T-cell (primary cell): ENCODE measurements around the gene INPP5A. TPM values are rescaled to one million over a fixed set of nuclear protein-coding genes. Genes with fewer than 3 reads are reported as not detected.
A peak's percentile ranks its signal among the peaks of the same experiment; 100 is the strongest.

Experiments used
- ATAC-seq, 4 experiments: fragments of 200-7000 bp in 3 of 4; fragments of 150-1000 bp in 1 of 4; cut with Tn5 transposase; replicated peaks in 1 of 4; 1 replicate in 3 of 4; 2 replicates in 1 of 4; pipeline ENCODE4 v1.10.0; 2021; ENCODE audit warnings: moderate library complexity in 3 of 4, mild to moderate bottlenecking in 2 of 4, moderate number of reproducible peaks in 1 of 4
- CTCF ChIA-PET, 2 donors: fragments of 300-600 bp; sonication (Branson Sonifier 250); formaldehyde crosslinking; loops; one replicate each; lab custom pipeline; 2022; ENCODE audit warnings: antibody characterized with exemption in 2 of 2; lab: Charles Lee
- POLR2A ChIA-PET, 2 donors: fragments of 300-600 bp; sonication (Branson Sonifier 250); formaldehyde crosslinking; loops; one replicate each; lab custom pipeline; 2022; ENCODE audit warnings: antibody characterized with exemption in 2 of 2; lab: Charles Lee
- DNase-seq, 35 experiments: peaks; one replicate each; pipeline versions ENCODE4 v3.0.0 to v3.0.0-alpha.2; 2013 to 2023
- H3K27ac ChIP-seq: one replicate; pipeline ENCODE4 v1.5.1; 2013; ENCODE audit warnings: low read length
- H3K27me3 ChIP-seq, 2 experiments: replicated peaks in 1 of 2; 1 replicate in 1 of 2; 2 replicates in 1 of 2; pipeline versions ENCODE4 v1.6.1 to v1.7.0; 2013; ENCODE audit warnings: low read length in 1 of 2, mixed read lengths in 1 of 2; ENCODE audit not compliant: control insufficient read depth in 2 of 2, insufficient read depth in 2 of 2; ENCODE audit errors: extremely low read depth in 1 of 2
- H3K36me3 ChIP-seq, 2 donors: 1 replicate in 1 of 2; 2 replicates in 1 of 2; pipeline versions ENCODE4 v1.6.1 to v1.7.0; 2013; ENCODE audit warnings: low read length in 1 of 2; ENCODE audit not compliant: control insufficient read depth in 2 of 2, insufficient read depth in 1 of 2; ENCODE audit errors: extremely low read depth in 1 of 2
- H3K4me1 ChIP-seq, 2 experiments: 1 replicate in 1 of 2; 2 replicates in 1 of 2; pipeline versions ENCODE4 v1.6.1 to v1.7.0; 2013; ENCODE audit warnings: low read length in 2 of 2, mixed read lengths in 1 of 2; ENCODE audit not compliant: insufficient read depth in 2 of 2, control insufficient read depth in 1 of 2; ENCODE audit errors: extremely low read depth in 1 of 2
- H3K4me3 ChIP-seq, 2 donors: 1 replicate in 1 of 2; 2 replicates in 1 of 2; pipeline versions ENCODE4 v1.5.1 to v1.7.0; 2013; ENCODE audit warnings: mild to moderate bottlenecking in 2 of 2, low read length in 1 of 2, moderate library complexity in 1 of 2; ENCODE audit not compliant: control insufficient read depth in 1 of 2; ENCODE audit errors: extremely low read depth in 1 of 2
- H3K9me3 ChIP-seq: 2 replicates; pipeline ENCODE4 v1.7.0; 2013
- H3K27ac Mint-ChIP-seq, 2 donors: one replicate each; pipeline ENCODE4 v1.8.0; 2020 to 2021; ENCODE audit warnings: mild to moderate bottlenecking in 2 of 2, mixed read lengths in 2 of 2
- H3K27me3 Mint-ChIP-seq, 2 donors: one replicate each; pipeline ENCODE4 v1.8.0; 2021 to 2022; ENCODE audit warnings: mixed read lengths in 2 of 2
- H3K36me3 Mint-ChIP-seq: one replicate; pipeline ENCODE4 v1.8.0; 2021; ENCODE audit warnings: mixed read lengths
- H3K4me1 Mint-ChIP-seq, 3 donors: one replicate each; pipeline ENCODE4 v1.8.0; 2020 to 2022; ENCODE audit warnings: mixed read lengths in 3 of 3, mild to moderate bottlenecking in 1 of 3
- H3K4me3 Mint-ChIP-seq, 3 donors: one replicate each; pipeline ENCODE4 v1.8.0; 2020 to 2022; ENCODE audit warnings: mild to moderate bottlenecking in 3 of 3, mixed read lengths in 3 of 3, moderate library complexity in 3 of 3
- H3K9me3 Mint-ChIP-seq, 3 donors: one replicate each; pipeline ENCODE4 v1.8.0; 2020 to 2022; ENCODE audit warnings: mixed read lengths in 3 of 3
- WGBS: methylation state at CpG from one replicate; pipeline ENCODE4 v1.1.5; 2013; ENCODE audit warnings: missing lambda C conversion rate; ENCODE audit not compliant: insufficient coverage; 5-methylcytosine and 5-hydroxymethylcytosine counted together
- total RNA-seq, 35 experiments: library from RNA in 6 of 35; stranded (reverse) in 6 of 35; fragments of 120-200 nt in 1 of 35; gene quantifications; one replicate each; pipeline versions ENCODE4 v1.2.1 to v1.2.4 and lab custom pipeline; 2013 to 2026

The INPP5A gene
- total RNA-seq, 5 donors from 2014 or later (not counting 1 experiment from before 2014, with no cell fraction given): 20.9 to 23.1 (median 22.9) TPM

DNA sequence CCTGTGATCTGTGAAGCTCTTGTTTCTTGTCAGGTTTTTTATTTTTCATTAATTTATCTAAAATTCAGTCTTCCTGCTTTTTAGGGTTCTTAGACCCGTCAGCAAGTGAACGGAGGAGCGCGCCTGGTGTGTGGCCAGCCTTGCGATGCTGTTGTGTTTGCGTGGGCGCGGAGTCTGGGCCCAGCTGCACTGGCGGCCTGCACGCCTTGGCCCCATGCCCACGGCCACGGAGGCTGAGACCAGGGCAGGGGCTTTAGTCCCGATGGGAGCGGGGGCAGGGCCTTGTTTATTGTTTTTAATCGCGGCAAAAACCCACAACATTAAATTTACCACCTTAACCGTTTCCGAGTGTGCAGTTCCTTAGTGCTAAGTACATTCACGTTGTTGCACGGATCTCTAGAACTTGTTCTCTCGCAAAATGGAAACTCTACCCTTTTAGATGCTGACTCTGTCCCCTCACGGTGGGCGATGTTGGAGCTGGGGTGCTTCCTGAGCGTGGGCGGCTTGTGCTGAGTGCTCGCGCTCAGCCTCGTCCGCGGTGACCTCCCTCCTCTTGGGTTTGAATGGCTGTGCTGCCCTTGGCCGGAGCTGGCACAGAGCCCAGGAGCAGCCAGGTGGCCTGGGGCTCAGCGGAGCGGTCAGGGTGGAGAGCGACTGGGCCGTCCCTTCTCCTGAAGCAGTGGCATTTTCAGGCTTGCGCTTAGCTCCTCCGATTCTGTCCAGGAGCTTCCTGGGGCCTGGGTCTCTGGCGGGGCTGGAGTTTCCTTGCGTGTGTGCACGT is 69.1 kb downstream of the INPP5A start:
- POLR2A ChIA-PET: no interaction called here
- Mint-ChIP-seq H3K36me3 (peaks cover 9% of the 10 kb centered on the region), H3K27ac (no peak overlapping the region), H3K9me3 (no peaks in the 10 kb centered on the region), H3K27me3 (no peaks in the 10 kb centered on the region), H3K4me3 (no peak overlapping the region), H3K4me1 (peaks cover 17 to 38% (median 37%) of the 10 kb centered on the region in 3 donors)
- ATAC-seq: no peak
- WGBS: 96% methylated on average over 33 of the region's 40 CpGs
- peak in 1 of 35 experiments; percentile 12 for DNase-seq
- no peaks in the 10 kb centered on the region for H3K27me3 ChIP-seq
- H3K4me3 ChIP-seq: no peak overlapping the region
- peaks cover 0 to 13% of the 10 kb centered on the region in 2 donors for H3K36me3 ChIP-seq
- no peak overlapping the region for H3K27ac ChIP-seq
- H3K9me3 ChIP-seq: no peaks in the 10 kb centered on the region
- CTCF ChIA-PET: no interaction called here
- peaks cover 0 to 19% of the 10 kb centered on the region in 2 experiments for H3K4me1 ChIP-seq

DNA sequence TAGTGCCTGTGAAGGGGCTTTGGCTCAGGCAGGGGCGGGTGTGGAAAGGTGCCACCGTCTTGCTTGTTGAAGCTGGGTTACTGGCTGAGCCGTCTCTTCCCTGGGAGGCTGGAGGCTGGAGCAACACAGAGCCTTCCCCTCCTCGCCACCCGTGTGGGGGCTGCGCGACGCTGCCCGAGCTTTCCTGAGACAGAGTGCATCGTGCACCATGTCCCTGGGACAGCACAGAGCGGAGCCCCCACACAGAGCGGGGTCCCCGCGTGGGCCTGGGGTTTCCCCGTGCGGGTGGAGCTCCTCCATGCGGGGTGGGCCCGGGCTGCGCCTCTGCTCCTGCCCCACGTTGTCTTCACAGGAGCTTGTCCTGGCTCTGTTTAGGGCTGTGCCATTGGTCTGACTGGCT is 69.9 kb downstream of the INPP5A start:
- Histone ChIP-seq H3K4me3 (no peak overlapping the region), H3K27me3 (no peaks in the 10 kb centered on the region), H3K36me3 (peaks cover 0 to 13% of the 10 kb centered on the region in 2 donors), H3K9me3 (no peaks in the 10 kb centered on the region), H3K27ac (no peak overlapping the region), H3K4me1 (peaks cover 0 to 19% of the 10 kb centered on the region in 2 experiments)
- Mint-ChIP-seq H3K27me3 (no peaks in the 10 kb centered on the region), H3K4me1 (peaks cover 18 to 44% (median 37%) of the 10 kb centered on the region in 3 donors), H3K9me3 (no peaks in the 10 kb centered on the region), H3K27ac (no peak overlapping the region), H3K36me3 (peaks cover 9% of the 10 kb centered on the region), H3K4me3 (no peak overlapping the region)
- ATAC-seq (no peak), DNase-seq (peak in 1 of 35 experiments; percentile 21)
- CTCF ChIA-PET: no interaction called here
- POLR2A ChIA-PET: no interaction called here
- 96% methylated on average over 18 of the region's 20 CpGs for WGBS

DNA sequence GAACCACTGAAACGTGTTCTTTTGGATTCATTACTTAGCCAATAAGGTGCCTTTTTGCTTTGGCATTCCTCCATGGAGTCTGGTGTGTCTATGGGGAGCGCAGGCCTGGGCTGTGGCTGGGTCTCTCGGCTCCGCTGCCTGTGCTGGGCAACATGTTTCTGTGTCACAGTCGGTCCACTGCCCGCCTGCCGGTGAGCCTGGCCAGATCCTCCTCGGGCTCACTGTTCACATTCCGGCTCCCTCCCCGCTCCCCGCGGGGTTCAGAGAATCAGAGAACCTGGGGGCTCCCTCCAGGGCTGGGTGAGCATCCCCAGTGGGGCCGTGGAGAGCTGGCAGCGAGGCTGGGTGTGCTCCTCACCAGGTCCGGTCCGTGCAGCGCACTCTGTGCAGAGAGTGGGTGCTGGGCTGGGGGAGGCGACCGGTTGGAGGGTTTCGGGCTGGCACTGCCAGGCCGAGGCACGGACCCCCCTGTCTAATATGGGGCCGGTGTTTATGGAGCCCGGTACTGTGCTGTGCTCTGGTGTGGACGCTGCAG is 70.4 kb downstream of the INPP5A start:
- ATAC-seq: no peak
- 90% methylated on average over 22 of the region's 25 CpGs for WGBS
- Mint-ChIP-seq H3K4me3 (no peak overlapping the region), H3K9me3 (no peaks in the 10 kb centered on the region), H3K27me3 (no peaks in the 10 kb centered on the region), H3K4me1 (peaks cover 16 to 39% (median 37%) of the 10 kb centered on the region in 3 donors), H3K36me3 (peaks cover 9% of the 10 kb centered on the region), H3K27ac (no peak overlapping the region)
- Histone ChIP-seq H3K27ac (no peak overlapping the region), H3K9me3 (no peaks in the 10 kb centered on the region), H3K27me3 (no peaks in the 10 kb centered on the region), H3K4me3 (no peak overlapping the region), H3K36me3 (peaks cover 0 to 13% of the 10 kb centered on the region in 2 donors), H3K4me1 (peaks cover 0 to 19% of the 10 kb centered on the region in 2 experiments)
- ChIA-PET CTCF (no interaction called here), POLR2A (no interaction called here)
- peak in 1 of 35 experiments; percentile 21 for DNase-seq

DNA sequence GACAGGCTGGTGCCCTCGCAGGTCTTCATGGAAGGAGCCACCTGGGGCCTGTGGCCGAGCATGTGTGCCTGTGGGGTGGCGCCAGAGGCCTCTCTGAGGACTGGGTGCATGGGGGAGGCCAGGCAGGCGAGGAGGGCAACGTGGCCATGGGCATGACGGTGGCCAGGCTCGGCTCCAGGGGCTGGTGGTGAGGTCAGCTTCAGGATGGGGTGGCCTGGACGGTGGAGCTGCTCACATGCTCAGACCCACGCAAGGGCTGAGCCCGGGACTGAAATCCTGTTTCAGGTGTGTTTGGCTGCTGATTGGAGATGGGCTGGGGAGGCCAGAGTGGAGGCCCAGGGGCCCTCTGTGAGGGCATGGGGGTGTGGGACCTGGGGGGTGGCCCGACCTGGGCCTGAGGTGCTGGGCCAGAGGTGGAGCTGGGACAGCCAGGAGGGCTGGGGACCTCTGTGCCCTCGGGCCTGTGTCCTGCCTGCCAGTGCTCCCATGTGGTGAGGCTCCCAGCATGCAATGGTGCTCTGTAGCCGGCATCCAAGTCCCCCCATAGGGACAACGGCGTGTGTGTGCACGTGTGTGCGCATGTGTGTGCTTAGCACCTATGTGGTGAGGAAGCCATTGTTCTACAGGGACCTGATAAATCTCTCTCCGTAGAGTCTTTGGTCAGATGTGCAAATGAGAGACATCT is 71.1 kb downstream of the INPP5A start:
- ChIA-PET POLR2A (no interaction called here), CTCF (no interaction called here)
- Mint-ChIP-seq H3K4me1 (peaks cover 16 to 36% (median 35%) of the 10 kb centered on the region in 3 donors), H3K36me3 (peaks cover 9% of the 10 kb centered on the region), H3K9me3 (no peaks in the 10 kb centered on the region), H3K27me3 (no peaks in the 10 kb centered on the region), H3K4me3 (no peak overlapping the region), H3K27ac (no peak overlapping the region)
- DNase-seq (peak in 1 of 35 experiments; percentile 17), ATAC-seq (no peak)
- H3K9me3 ChIP-seq: no peaks in the 10 kb centered on the region
- H3K4me3 ChIP-seq: no peak overlapping the region
- no peak overlapping the region for H3K27ac ChIP-seq
- peaks cover 0 to 19% of the 10 kb centered on the region in 2 experiments for H3K4me1 ChIP-seq
- 79% methylated on average over 10 of the region's 18 CpGs for WGBS
- H3K36me3 ChIP-seq: peaks cover 0 to 13% of the 10 kb centered on the region in 2 donors
- no peaks in the 10 kb centered on the region for H3K27me3 ChIP-seq

DNA sequence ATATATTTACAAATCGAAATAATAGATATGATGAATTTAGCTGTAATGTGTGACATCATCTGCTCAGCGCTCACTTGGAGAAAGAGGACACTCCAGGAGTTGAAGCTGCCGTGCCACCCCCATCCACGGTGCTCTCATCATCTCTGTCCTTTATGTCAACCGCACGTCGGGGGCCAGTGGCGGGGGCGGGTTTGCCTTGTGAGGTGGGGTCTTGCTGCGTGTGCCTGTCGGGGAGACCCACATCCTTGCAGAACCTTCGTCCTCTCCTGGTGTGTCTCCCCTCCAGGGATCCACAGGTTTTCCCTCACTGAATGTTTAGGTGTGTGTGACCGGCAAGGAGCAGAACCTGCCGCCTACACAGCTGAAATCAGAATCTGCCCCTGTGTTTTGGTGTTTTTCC is 71.6 kb downstream of the INPP5A start:
- no peaks in the 10 kb centered on the region for H3K9me3 Mint-ChIP-seq
- no peak overlapping the region for H3K27ac ChIP-seq
- H3K27ac Mint-ChIP-seq: no peak overlapping the region
- no peak overlapping the region for H3K4me3 Mint-ChIP-seq
- H3K27me3 ChIP-seq: no peaks in the 10 kb centered on the region
- no peak for ATAC-seq
- ChIA-PET POLR2A (no interaction called here), CTCF (no interaction called here)
- peaks cover 0 to 19% of the 10 kb centered on the region in 2 experiments for H3K4me1 ChIP-seq
- DNase-seq: peak in 1 of 35 experiments; percentile 22
- peaks cover 0 to 14% of the 10 kb centered on the region in 2 donors for H3K36me3 ChIP-seq
- peaks cover 16 to 37% (median 33%) of the 10 kb centered on the region in 3 donors for H3K4me1 Mint-ChIP-seq
- H3K27me3 Mint-ChIP-seq: no peaks in the 10 kb centered on the region
- peaks cover 8% of the 10 kb centered on the region for H3K36me3 Mint-ChIP-seq
- no peaks in the 10 kb centered on the region for H3K9me3 ChIP-seq
- 90% methylated on average over 5 of the region's 14 CpGs for WGBS
- H3K4me3 ChIP-seq: no peak overlapping the region

DNA sequence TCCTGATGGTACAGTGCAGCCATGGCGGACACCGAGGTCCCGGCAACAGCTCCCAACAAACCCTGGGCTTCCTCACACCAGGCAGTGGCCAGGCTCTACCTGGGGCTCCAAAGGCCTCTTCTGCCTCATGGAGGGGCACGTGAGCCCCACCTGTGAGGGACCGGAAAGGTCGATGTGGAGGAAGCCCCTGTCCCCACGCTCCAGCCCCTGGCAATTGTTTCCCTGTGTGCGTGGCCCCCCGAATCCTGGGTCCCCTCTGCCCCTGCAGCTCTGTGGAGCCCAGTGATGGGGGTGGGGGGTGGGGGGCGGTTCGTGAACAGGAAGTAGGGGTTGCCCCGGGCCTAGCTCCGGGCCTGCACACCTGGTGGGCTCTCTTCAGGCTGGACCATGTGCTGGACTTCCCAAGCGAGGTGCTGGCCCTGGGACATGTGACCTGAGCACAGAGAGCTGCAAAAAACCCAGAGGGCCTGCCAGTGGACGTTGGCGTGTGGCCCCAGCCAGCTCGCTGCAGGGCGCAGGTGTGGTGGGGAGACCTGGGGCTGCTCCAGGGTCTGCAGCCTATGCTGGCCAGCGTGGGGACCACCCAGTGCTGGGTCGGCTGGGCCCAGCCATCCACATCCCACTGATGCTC is 72.6 kb downstream of the INPP5A start:
- H3K27me3 Mint-ChIP-seq: no peaks in the 10 kb centered on the region
- no peak overlapping the region for H3K27ac Mint-ChIP-seq

More for the DNA sequence above, 72.6 kb downstream of the INPP5A start:
- ATAC-seq: no peak
- peaks cover 14 to 35% (median 31%) of the 10 kb centered on the region in 3 donors for H3K4me1 Mint-ChIP-seq
- Histone ChIP-seq H3K9me3 (no peaks in the 10 kb centered on the region), H3K27me3 (no peaks in the 10 kb centered on the region), H3K27ac (no peak overlapping the region), H3K36me3 (peaks cover 4 to 20% of the 10 kb centered on the region in 2 donors), H3K4me1 (peaks cover 0 to 27% of the 10 kb centered on the region in 2 experiments), H3K4me3 (no peak overlapping the region)
- H3K9me3 Mint-ChIP-seq: no peaks in the 10 kb centered on the region
- POLR2A ChIA-PET: no interaction called here
- H3K4me3 Mint-ChIP-seq: no peak overlapping the region
- 91% methylated on average over 18 of the region's 20 CpGs for whole genome bisulfite sequencing
- CTCF ChIA-PET: no interaction called here
- peaks cover 9% of the 10 kb centered on the region for H3K36me3 Mint-ChIP-seq
- DNase-seq: peak in 1 of 35 experiments; percentile 11
